ENCODE results near the gene KCNG2. TPM values are rescaled to one million over a fixed set of nuclear protein-coding genes. Genes with fewer than 3 reads are reported as not detected.
A peak's percentile ranks its signal among the peaks of the same experiment; 100 is the strongest.

Gene KCNG2
- total RNA-seq, 1 experiment from 2014 or later = not detected

- H3K79me2 ChIP-seq (ENCODE audit: insufficient read depth, low read length) = peaks cover 32% of the 10 kb centered on the region; the same call in 1 of the 2 replicates
- H4K20me1 ChIP-seq (ENCODE audit: insufficient read depth) = no peaks in the 10 kb centered on the region
- no peaks in the 10 kb centered on the region for H3K9me3 ChIP-seq (ENCODE audit: control insufficient read depth in 1 of 2, insufficient read depth in 1 of 2, low read depth in 1 of 2, low read length in 2 of 2)
- H3K4me3 ChIP-seq (replicated peaks in 1 of 2; ENCODE audit: low read depth in 1 of 2, low read length in 2 of 2) = no peak overlapping the region
- H3K36me3 ChIP-seq (ENCODE audit: control insufficient read depth in 1 of 2, insufficient read depth in 2 of 2, low read length in 2 of 2) = peaks cover 0 to 13% of the 10 kb centered on the region in 2 experiments; a peak in 1 of 4 replicates
- H3K4me1 ChIP-seq (ENCODE audit: control insufficient read depth in 1 of 2, insufficient read depth in 2 of 2, low read length in 2 of 2) = no peaks in the 10 kb centered on the region
- H2AFZ ChIP-seq (ENCODE audit: low read depth, low read length, poor library complexity, severe bottlenecking) = no peak overlapping the region
- no peaks in the 10 kb centered on the region for H3K9me2 ChIP-seq (ENCODE audit: insufficient read depth)
- no peak overlapping the region for H3K9ac ChIP-seq (ENCODE audit: low read length)
- ChIA-PET RAD21 (ENCODE audit: low non-redundant PET in 1 of 2, low total read pairs in 2 of 2, uncharacterized antibody in 2 of 2, unreplicated experiment in 2 of 2) (no interaction called here), CTCF (no interaction called here), POLR2A (no interaction called here)
- intact Hi-C loops (cut with micrococcal nuclease) = no loop called here
- no peak for TF ChIP-seq RAD21 (IDR thresholded peaks at IDR 0.05; ENCODE audit: low read depth)
- no peak for TF ChIP-seq SRF (IDR thresholded peaks at IDR 0.05; ENCODE audit: low read depth)
- TF ChIP-seq SIN3A (IDR thresholded peaks at IDR 0.05; ENCODE audit: low read depth) = no peak
- TF ChIP-seq ELF1 (IDR thresholded peaks at IDR 0.05; ENCODE audit: borderline replicate concordance, low read depth) = no peak
- TF ChIP-seq CBX3 (IDR thresholded peaks at IDR 0.05; ENCODE audit: low read depth) = no peak
- no peak for TF ChIP-seq POLR2AphosphoS5 (IDR thresholded peaks at IDR 0.05; ENCODE audit: low read depth, low read length)
- TF ChIP-seq CTCF (IDR thresholded peaks at IDR 0.05 in 2 of 3, conservative IDR thresholded peaks at IDR 0.05 in 1 of 3; ENCODE audit: borderline replicate concordance in 1 of 3, insufficient read depth in 1 of 3, low read depth in 2 of 3, low read length in 2 of 3) = no peak
- TF ChIP-seq ZNF274 (IDR thresholded peaks at IDR 0.05; ENCODE audit: low read depth, low read length) = no peak
- no peak for TF ChIP-seq EZH2phosphoT487 (IDR thresholded peaks at IDR 0.05; ENCODE audit: borderline replicate concordance)
- TF ChIP-seq YY1 (IDR thresholded peaks at IDR 0.05; ENCODE audit: extremely low read depth, insufficient replicate concordance, low read depth, low read length) = no peak
- no peak for TF ChIP-seq EGR1 (IDR thresholded peaks at IDR 0.05; ENCODE audit: low read depth)
- no peak for TF ChIP-seq ATF3 (IDR thresholded peaks at IDR 0.05)
- no peak for TF ChIP-seq JUND (IDR thresholded peaks at IDR 0.05)
- TF ChIP-seq MAX (IDR thresholded peaks at IDR 0.05) = no peak
- no peak for TF ChIP-seq ZBTB33 (IDR thresholded peaks at IDR 0.05; ENCODE audit: extremely low read depth, insufficient replicate concordance, low read length)
- H3K4me2 ChIP-seq (ENCODE audit: low read length) = no peak overlapping the region
- no TSS peak for BruUV-seq (replicated peaks)
- H3K27me3 ChIP-seq (ENCODE audit: insufficient read depth, low read length) = no peaks in the 10 kb centered on the region
- ATAC-seq = 0 out of 2 replicates have a peak, but pooled peaks have one; percentile 14
- no peak overlapping the region for H3K27ac ChIP-seq (ENCODE audit: low read depth, low read length)
- DNase-seq (ENCODE audit: low read depth, low spot score) = no peak
Observed at GRCh38 chr18:79916128-79916494, 118.4 kb downstream of the KCNG2 start.

Data from HCT116 (cell line).